ENCODE data around the gene PARD3. TPM values are rescaled to one million over a fixed set of nuclear protein-coding genes. Genes with fewer than 3 reads are reported as not detected.

PARD3 gene
- total RNA-seq, 1 donor from 2014 or later: 0.11 TPM

DNA sequence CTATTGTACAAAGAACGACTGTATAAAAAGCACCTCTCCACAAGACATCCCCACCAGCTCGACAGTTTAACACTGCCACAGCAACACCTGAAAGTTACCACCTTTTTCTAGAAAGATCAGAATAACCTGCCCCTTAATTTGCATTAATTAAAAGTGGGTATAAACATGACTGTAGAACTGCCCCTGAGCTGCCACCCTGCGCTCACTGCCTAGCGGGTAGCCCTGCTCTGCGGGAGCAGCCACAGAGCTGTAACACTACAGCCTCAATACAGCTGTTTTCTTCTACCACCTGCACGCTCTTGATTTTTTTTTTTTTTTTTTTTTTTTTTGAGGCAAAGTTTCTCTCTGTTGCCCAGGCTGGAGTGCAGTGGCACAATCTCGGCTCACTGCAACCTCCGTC, 140.9 kb downstream of the PARD3 start:
- Mint-ChIP-seq H3K36me3 (ENCODE audit: low read depth) (no peaks in the 10 kb centered on the region), H3K4me3 (no peak overlapping the region), H3K9me3 (no peaks in the 10 kb centered on the region), H3K27me3 (no peaks in the 10 kb centered on the region), H3K4me1 (no peaks in the 10 kb centered on the region), H3K27ac (no peak overlapping the region)
- no peak for DNase-seq
- ChIA-PET CTCF (no interaction called here), POLR2A (no interaction called here)
- no peak for TF ChIP-seq CTCF (IDR thresholded peaks at IDR 0.05)
- no peak for ATAC-seq (ENCODE audit: low read depth)
- intact Hi-C loops (cut with micrococcal nuclease): no loop called here

- H3K4me3 Mint-ChIP-seq: no peak overlapping the region
- POLR2A ChIA-PET: no interaction called here
Measured at GRCh38 chr10:34670081-34670480, 145.0 kb downstream of the PARD3 start.

GRCh38 chr10:34669079-34669478, 146.0 kb downstream of the PARD3 start:
- TF ChIP-seq CTCF (IDR thresholded peaks at IDR 0.05): no peak
- POLR2A ChIA-PET: no interaction called here
- H3K9me3 Mint-ChIP-seq: no peaks in the 10 kb centered on the region
- DNase-seq (no peak), ATAC-seq (ENCODE audit: low read depth) (no peak)
- intact Hi-C loops (cut with micrococcal nuclease): no loop called here
- H3K27ac Mint-ChIP-seq: no peak overlapping the region
- H3K4me1 Mint-ChIP-seq: no peaks in the 10 kb centered on the region
- CTCF ChIA-PET: no interaction called here
- no peaks in the 10 kb centered on the region for H3K36me3 Mint-ChIP-seq (ENCODE audit: low read depth)
- no peak overlapping the region for H3K4me3 Mint-ChIP-seq
- no peaks in the 10 kb centered on the region for H3K27me3 Mint-ChIP-seq

More at GRCh38 chr10:34670081-34670480, 145.0 kb downstream of the PARD3 start:
- intact Hi-C loops (cut with micrococcal nuclease): no loop called here
- no peaks in the 10 kb centered on the region for H3K27me3 Mint-ChIP-seq
- no peak for TF ChIP-seq CTCF (IDR thresholded peaks at IDR 0.05)
- no peak overlapping the region for H3K27ac Mint-ChIP-seq
- no peaks in the 10 kb centered on the region for H3K36me3 Mint-ChIP-seq (ENCODE audit: low read depth)
- no peaks in the 10 kb centered on the region for H3K9me3 Mint-ChIP-seq
- H3K4me1 Mint-ChIP-seq: no peaks in the 10 kb centered on the region
- CTCF ChIA-PET: no interaction called here
- DNase-seq: no peak
- ATAC-seq (ENCODE audit: low read depth): no peak

DNA sequence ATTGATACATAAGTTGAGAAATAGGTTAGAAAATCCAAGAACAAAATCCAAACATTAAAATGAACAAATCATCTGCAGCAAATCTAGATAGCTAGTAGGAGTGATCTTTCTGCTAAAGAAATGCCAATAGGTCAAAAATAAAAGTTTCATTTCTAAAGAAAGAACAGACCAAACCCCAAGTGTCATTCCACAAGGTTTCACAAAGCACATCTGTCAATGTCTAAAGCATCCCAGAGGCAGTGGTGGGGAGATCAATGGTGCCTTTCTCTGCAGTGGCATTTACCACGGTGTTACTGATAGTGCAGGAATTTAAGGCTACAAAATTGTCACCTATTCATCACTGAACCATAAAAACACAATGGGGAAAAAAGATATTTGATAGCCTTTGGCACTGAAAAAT, 147.9 kb downstream of the PARD3 start:
- DNase-seq (no peak), ATAC-seq (ENCODE audit: low read depth) (no peak)
- intact Hi-C loops (cut with micrococcal nuclease): no loop called here
- H3K27ac Mint-ChIP-seq: no peak overlapping the region
- no peaks in the 10 kb centered on the region for H3K36me3 Mint-ChIP-seq (ENCODE audit: low read depth)
- H3K4me1 Mint-ChIP-seq: no peaks in the 10 kb centered on the region
- no peaks in the 10 kb centered on the region for H3K9me3 Mint-ChIP-seq
- POLR2A ChIA-PET: no interaction called here
- H3K27me3 Mint-ChIP-seq: no peaks in the 10 kb centered on the region
- H3K4me3 Mint-ChIP-seq: no peak overlapping the region
- no peak for TF ChIP-seq CTCF (IDR thresholded peaks at IDR 0.05)
- CTCF ChIA-PET: no interaction called here

GRCh38 chr10:34666008-34666704, 148.9 kb downstream of the PARD3 start:
- ATAC-seq (ENCODE audit: low read depth): no peak
- POLR2A ChIA-PET: no interaction called here
- DNase-seq: no peak
- Mint-ChIP-seq H3K36me3 (ENCODE audit: low read depth) (no peaks in the 10 kb centered on the region), H3K4me1 (no peaks in the 10 kb centered on the region), H3K4me3 (no peak overlapping the region), H3K9me3 (no peaks in the 10 kb centered on the region), H3K27ac (no peak overlapping the region), H3K27me3 (no peaks in the 10 kb centered on the region)
- intact Hi-C loops (cut with micrococcal nuclease): no loop called here
- CTCF ChIA-PET: no interaction called here
- TF ChIP-seq CTCF (IDR thresholded peaks at IDR 0.05): no peak

All from activated B cell treated with CpG ODN at 0.5 μM for 24 hours (primary cell).